Natural killer cell (primary cell): ENCODE results near the gene FAHD1. TPM values are rescaled to one million over a fixed set of nuclear protein-coding genes. Genes with fewer than 3 reads are reported as not detected.

Experiments used
- ATAC-seq, 3 donors: fragments of 150-1000 bp in 2 of 3; fragments of 200-7000 bp in 1 of 3; cut with Tn5 transposase; 1 replicate in 1 of 3; 2 replicates in 2 of 3; pipeline ENCODE4 v1.10.0; 2021; ENCODE audit warnings: mild to moderate bottlenecking in 2 of 3, moderate library complexity in 2 of 3
- DNase-seq, 2 donors: peaks; one replicate each; pipeline versions ENCODE4 v3.0.0 to v3.0.0-alpha.2; 2013 to 2021; ENCODE audit warnings: mixed read lengths in 1 of 2
- H3K27ac ChIP-seq: one replicate; pipeline ENCODE4 v1.5.1; 2013; ENCODE audit warnings: mild to moderate bottlenecking, low read length
- H3K27me3 ChIP-seq: one replicate; pipeline ENCODE4 v1.6.1; 2013; ENCODE audit warnings: low read length; ENCODE audit not compliant: control insufficient read depth, insufficient read depth
- H3K36me3 ChIP-seq: one replicate; pipeline ENCODE4 v1.6.1; 2013; ENCODE audit warnings: low read length; ENCODE audit not compliant: control insufficient read depth, insufficient read depth
- H3K4me1 ChIP-seq: one replicate; pipeline ENCODE4 v1.6.1; 2013; ENCODE audit warnings: low read length; ENCODE audit not compliant: control insufficient read depth, insufficient read depth
- H3K4me3 ChIP-seq: one replicate; pipeline ENCODE4 v1.5.1; 2013; ENCODE audit warnings: low read length
- H3K9me3 ChIP-seq: one replicate; pipeline ENCODE4 v1.6.1; 2013; ENCODE audit warnings: low read length; ENCODE audit not compliant: control insufficient read depth, insufficient read depth
- H3K27ac Mint-ChIP-seq, 2 donors: one replicate each; pipeline ENCODE4 v1.8.0; 2022; ENCODE audit warnings: mild to moderate bottlenecking in 2 of 2, mixed read lengths in 2 of 2, moderate library complexity in 1 of 2
- H3K27me3 Mint-ChIP-seq, 2 donors: one replicate each; pipeline ENCODE4 v1.8.0; 2022; ENCODE audit warnings: low read depth in 2 of 2, mixed read lengths in 2 of 2
- H3K36me3 Mint-ChIP-seq: one replicate; pipeline ENCODE4 v1.8.0; 2022; ENCODE audit warnings: mixed read lengths
- H3K4me1 Mint-ChIP-seq, 2 donors: one replicate each; pipeline ENCODE4 v1.8.0; 2022; ENCODE audit warnings: mixed read lengths in 2 of 2
- H3K4me3 Mint-ChIP-seq: one replicate; pipeline ENCODE4 v1.8.0; 2022; ENCODE audit warnings: mild to moderate bottlenecking, moderate library complexity, mixed read lengths
- H3K9me3 Mint-ChIP-seq, 2 donors: one replicate each; pipeline ENCODE4 v1.8.0; 2022; ENCODE audit warnings: mixed read lengths in 2 of 2
- CTCF ChIP-seq: fragments of 200-600 bp; IDR thresholded peaks from one replicate; pipeline ENCODE4 v1.8.0; 2022; ENCODE audit warnings: antibody characterized with exemption
- WGBS: methylation state at CpG from one replicate; pipeline ENCODE4 v1.1.7; 2013; ENCODE audit warnings: missing lambda C conversion rate; ENCODE audit not compliant: insufficient coverage; 5-methylcytosine and 5-hydroxymethylcytosine counted together
- intact Hi-C: fragments of 100-400 bp; cut with micrococcal nuclease; formaldehyde crosslinking; loops from one replicate; pipeline ENCODE4 v1.14.2; 2022
- total RNA-seq, 4 donors: library from RNA; stranded (reverse); fragments of 120-200 nt in 1 of 4; gene quantifications; one replicate each; pipeline versions ENCODE4 v1.2.3 to v1.2.4, GENCODE V29; 2013 to 2022

FAHD1 gene
- total RNA-seq, 3 donors from 2014 or later (not counting 1 experiment from before 2014, with no cell fraction given): 5.3 to 10.6 (median 7.4) TPM

GRCh38 chr16:1792836-1793577 is 34.0 kb upstream of the FAHD1 start:
- DNase-seq (no peak), ATAC-seq (no peak)
- no peak overlapping the region for H3K4me3 ChIP-seq
- peaks cover 10% of the 10 kb centered on the region for H3K36me3 ChIP-seq
- peaks cover 3% of the 10 kb centered on the region for H3K9me3 ChIP-seq
- H3K27me3 ChIP-seq: no peaks in the 10 kb centered on the region
- no peaks in the 10 kb centered on the region for H3K36me3 Mint-ChIP-seq
- H3K4me3 Mint-ChIP-seq: no peak overlapping the region
- no peaks in the 10 kb centered on the region for H3K4me1 ChIP-seq
- H3K27me3 Mint-ChIP-seq: no peaks in the 10 kb centered on the region
- intact Hi-C loops: no loop called here
- peaks cover 6% of the 10 kb centered on the region in 2 donors for H3K4me1 Mint-ChIP-seq
- no peak overlapping the region for H3K27ac Mint-ChIP-seq
- H3K27ac ChIP-seq: no peak overlapping the region
- H3K9me3 Mint-ChIP-seq: no peaks in the 10 kb centered on the region
- TF ChIP-seq CTCF: no peak
- WGBS: 96% methylated on average over 32 of the region's 33 CpGs

- Mint-ChIP-seq H3K27ac (no peak within 1 kb of the TSS), H3K4me3 (no peak within 1 kb of the TSS)
- DNase-seq: no peak
These were observed 33.3 kb upstream of the FAHD1 start, which contains the start of gene IGFALS for GRCh38 chr16:1793578-1794220. Gene IGFALS (minus strand): TSS chr16:1793705. CDS start chr16:1793652, 53 bp downstream.

GRCh38 chr16:1794221-1794871 is 32.7 kb upstream of the FAHD1 start:
- no peak overlapping the region for H3K4me3 Mint-ChIP-seq
- no peak for ATAC-seq
- H3K27ac Mint-ChIP-seq: no peak overlapping the region
- H3K27me3 ChIP-seq: no peaks in the 10 kb centered on the region
- 85% methylated on average over 18 of the region's 18 CpGs for WGBS
- H3K27me3 Mint-ChIP-seq: no peaks in the 10 kb centered on the region
- TF ChIP-seq CTCF: no peak
- intact Hi-C loops: no loop called here
- H3K9me3 Mint-ChIP-seq: no peaks in the 10 kb centered on the region
- no peaks in the 10 kb centered on the region for H3K4me1 ChIP-seq
- no peaks in the 10 kb centered on the region for H3K36me3 Mint-ChIP-seq
- H3K27ac ChIP-seq: no peak overlapping the region
- H3K9me3 ChIP-seq: peaks cover 4% of the 10 kb centered on the region
- peaks cover 1% of the 10 kb centered on the region for H3K36me3 ChIP-seq
- H3K4me3 ChIP-seq: no peak overlapping the region
- no peak for DNase-seq
- H3K4me1 Mint-ChIP-seq: no peaks in the 10 kb centered on the region

More at GRCh38 chr16:1793578-1794220, 33.3 kb upstream of the FAHD1 start, which contains the start of gene IGFALS:
- peaks cover 4 to 5% of the 10 kb centered on the region in 2 donors for H3K4me1 Mint-ChIP-seq
- Histone ChIP-seq H3K36me3 (peaks cover 8% of the 10 kb centered on the region), H3K27me3 (no peaks in the 10 kb centered on the region), H3K4me3 (no peak within 1 kb of the TSS), H3K4me1 (no peaks in the 10 kb centered on the region), H3K9me3 (peaks cover 4% of the 10 kb centered on the region), H3K27ac (no peak within 1 kb of the TSS)
- intact Hi-C loops: no loop called here
- H3K9me3 Mint-ChIP-seq: no peaks in the 10 kb centered on the region
- H3K36me3 Mint-ChIP-seq: no peaks in the 10 kb centered on the region
- no peak for TF ChIP-seq CTCF
- ATAC-seq: no peak
- no peaks in the 10 kb centered on the region for H3K27me3 Mint-ChIP-seq
- WGBS: 91% methylated on average over 28 of the region's 28 CpGs
